ENCODE results near the gene ATP6V0C. TPM values are rescaled to one million over a fixed set of nuclear protein-coding genes. Genes with fewer than 3 reads are reported as not detected.

The ATP6V0C gene
- polyA plus RNA-seq, 1 donor from 2014 or later: 100 TPM

DNA sequence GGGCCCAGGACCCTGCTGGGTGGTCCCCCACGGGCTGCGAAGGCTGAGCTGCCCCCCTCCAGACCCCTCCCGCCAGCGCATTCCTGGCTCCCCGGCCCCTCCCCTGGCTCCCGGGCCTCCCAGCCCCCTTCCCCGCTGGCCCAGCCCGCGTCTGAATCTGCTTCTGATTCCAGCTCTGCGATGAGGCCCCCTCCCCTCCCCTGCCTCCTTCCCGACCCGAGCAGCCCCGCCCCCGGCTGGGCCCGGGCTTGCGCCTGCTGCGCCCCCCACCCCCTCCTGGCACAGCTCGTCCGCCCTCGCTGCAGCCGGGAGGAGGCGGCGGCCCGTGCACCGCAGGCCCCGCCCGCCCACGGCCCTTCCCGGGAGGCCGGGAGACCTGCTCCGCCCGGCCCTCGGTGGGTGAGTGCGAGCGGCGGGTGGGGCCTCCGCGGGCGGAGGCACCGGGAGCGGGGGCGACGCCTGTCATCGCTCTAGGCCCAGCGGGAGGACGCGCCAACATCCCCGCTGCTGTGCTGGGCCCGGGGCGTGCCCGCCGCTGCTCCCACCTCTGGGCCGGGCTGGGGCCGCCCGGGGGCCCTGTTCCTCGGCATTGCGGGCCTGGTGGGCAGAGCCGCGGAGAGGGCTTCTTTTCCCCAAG lies 42.6 kb upstream of the ATP6V0C start, which contains the start of gene NTN3:
TSS of gene NTN3 (plus strand) at position 282 of the 637 bp plus-strand sequence. CDS start 405 bp downstream, outside the sequence.
- no peaks in the 10 kb centered on the region for H3F3A ChIP-seq (ENCODE audit: insufficient read depth, low read length, poor library complexity, severe bottlenecking)
- peaks cover 6% of the 10 kb centered on the region for H3K27me3 ChIP-seq (ENCODE audit: insufficient read depth, low read depth, low read length)
- peak within 1 kb of the TSS; percentile 52 for H3K4me3 ChIP-seq (ENCODE audit: low read length)
- TF ChIP-seq SMC3 (conservative IDR thresholded peaks at IDR 0.05; ENCODE audit: poor library complexity) (no peak), RAD21 (conservative IDR thresholded peaks at IDR 0.05) (no peak), POLR2AphosphoS5 (IDR thresholded peaks at IDR 0.05) (no peak), CTCF (IDR thresholded peaks at IDR 0.05; ENCODE audit: poor library complexity, severe bottlenecking) (no peak), TAF1 (IDR thresholded peaks at IDR 0.05; ENCODE audit: low read depth) (no peak), REST (IDR thresholded peaks at IDR 0.05; ENCODE audit: borderline replicate concordance) (no peak), MXI1 (conservative IDR thresholded peaks at IDR 0.05; ENCODE audit: poor library complexity, severe bottlenecking) (no peak)
- no peaks in the 10 kb centered on the region for H3K36me3 ChIP-seq (ENCODE audit: insufficient read depth, low read length)
- no peak within 1 kb of the TSS for H3K4me2 ChIP-seq (ENCODE audit: low read length)
- H3K79me2 ChIP-seq (replicated peaks; ENCODE audit: insufficient read depth, low read length): no peaks in the 10 kb centered on the region
- H2AFZ ChIP-seq (ENCODE audit: low read depth, low read length): no peak within 1 kb of the TSS
- H3K27ac ChIP-seq (ENCODE audit: low read length): no peak within 1 kb of the TSS
- H3K9me3 ChIP-seq (ENCODE audit: low read length): no peaks in the 10 kb centered on the region
- no peaks in the 10 kb centered on the region for H3K9me2 ChIP-seq (ENCODE audit: insufficient read depth, low read length)
- H4K20me1 ChIP-seq (ENCODE audit: insufficient read depth): no peaks in the 10 kb centered on the region
- peak within 1 kb of the TSS; percentile 49 for H3K9ac ChIP-seq (ENCODE audit: low read length)

DNA sequence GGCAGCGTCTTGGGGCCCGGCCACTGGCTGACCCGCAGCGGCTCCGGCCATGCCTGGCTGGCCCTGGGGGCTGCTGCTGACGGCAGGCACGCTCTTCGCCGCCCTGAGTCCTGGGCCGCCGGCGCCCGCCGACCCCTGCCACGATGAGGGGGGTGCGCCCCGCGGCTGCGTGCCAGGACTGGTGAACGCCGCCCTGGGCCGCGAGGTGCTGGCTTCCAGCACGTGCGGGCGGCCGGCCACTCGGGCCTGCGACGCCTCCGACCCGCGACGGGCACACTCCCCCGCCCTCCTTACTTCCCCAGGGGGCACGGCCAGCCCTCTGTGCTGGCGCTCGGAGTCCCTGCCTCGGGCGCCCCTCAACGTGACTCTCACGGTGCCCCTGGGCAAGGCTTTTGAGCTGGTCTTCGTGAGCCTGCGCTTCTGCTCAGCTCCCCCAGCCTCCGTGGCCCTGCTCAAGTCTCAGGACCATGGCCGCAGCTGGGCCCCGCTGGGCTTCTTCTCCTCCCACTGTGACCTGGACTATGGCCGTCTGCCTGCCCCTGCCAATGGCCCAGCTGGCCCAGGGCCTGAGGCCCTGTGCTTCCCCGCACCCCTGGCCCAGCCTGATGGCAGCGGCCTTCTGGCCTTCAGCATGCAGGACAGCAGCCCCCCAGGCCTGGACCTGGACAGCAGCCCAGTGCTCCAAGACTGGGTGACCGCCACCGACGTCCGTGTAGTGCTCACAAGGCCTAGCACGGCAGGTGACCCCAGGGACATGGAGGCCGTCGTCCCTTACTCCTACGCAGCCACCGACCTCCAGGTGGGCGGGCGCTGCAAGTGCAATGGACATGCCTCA lies 41.9 kb upstream of the ATP6V0C start:
- no peaks in the 10 kb centered on the region for H3F3A ChIP-seq (ENCODE audit: insufficient read depth, low read length, poor library complexity, severe bottlenecking)
- peaks cover 6% of the 10 kb centered on the region for H3K27me3 ChIP-seq (ENCODE audit: insufficient read depth, low read depth, low read length)
- H3K9me2 ChIP-seq (ENCODE audit: insufficient read depth, low read length): no peaks in the 10 kb centered on the region
- H3K79me2 ChIP-seq (replicated peaks; ENCODE audit: insufficient read depth, low read length): peaks cover 5% of the 10 kb centered on the region
- H3K36me3 ChIP-seq (ENCODE audit: insufficient read depth, low read length): no peaks in the 10 kb centered on the region
- no peaks in the 10 kb centered on the region for H3K9me3 ChIP-seq (ENCODE audit: low read length)
- H3K4me3 ChIP-seq (ENCODE audit: low read length): peak overlapping the region; percentile 52
- no peak for TF ChIP-seq SMC3 (conservative IDR thresholded peaks at IDR 0.05; ENCODE audit: poor library complexity)
- TF ChIP-seq POLR2AphosphoS5 (IDR thresholded peaks at IDR 0.05): no peak
- no peak for TF ChIP-seq EP300 (conservative IDR thresholded peaks at IDR 0.05; ENCODE audit: poor library complexity, severe bottlenecking)
- TF ChIP-seq RAD21 (conservative IDR thresholded peaks at IDR 0.05): no peak
- TF ChIP-seq CTCF (IDR thresholded peaks at IDR 0.05; ENCODE audit: poor library complexity, severe bottlenecking): no peak
- TF ChIP-seq MXI1 (conservative IDR thresholded peaks at IDR 0.05; ENCODE audit: poor library complexity, severe bottlenecking): no peak
- TF ChIP-seq REST (IDR thresholded peaks at IDR 0.05; ENCODE audit: borderline replicate concordance): no peak
- TF ChIP-seq EZH2 (IDR thresholded peaks at IDR 0.05; ENCODE audit: borderline replicate concordance, insufficient read depth, low read length, poor library complexity, severe bottlenecking): no peak
- no peak for TF ChIP-seq TAF1 (IDR thresholded peaks at IDR 0.05; ENCODE audit: low read depth)
- H3K27ac ChIP-seq (ENCODE audit: low read length): no peak overlapping the region
- H4K20me1 ChIP-seq (ENCODE audit: insufficient read depth): no peaks in the 10 kb centered on the region
- H3K4me2 ChIP-seq (ENCODE audit: low read length): no peak overlapping the region
- H2AFZ ChIP-seq (ENCODE audit: low read depth, low read length): no peak overlapping the region
- H3K9ac ChIP-seq (ENCODE audit: low read length): peak overlapping the region; percentile 49

All from neural cell (in vitro differentiated cells).